ENCODE measurements around the gene STK16. TPM values are rescaled to one million over a fixed set of nuclear protein-coding genes. Genes with fewer than 3 reads are reported as not detected.

STK16 gene
- total and polyA plus RNA-seq, 2 experiments from 2014 or later: 15.8 to 28.5 TPM

DNA sequence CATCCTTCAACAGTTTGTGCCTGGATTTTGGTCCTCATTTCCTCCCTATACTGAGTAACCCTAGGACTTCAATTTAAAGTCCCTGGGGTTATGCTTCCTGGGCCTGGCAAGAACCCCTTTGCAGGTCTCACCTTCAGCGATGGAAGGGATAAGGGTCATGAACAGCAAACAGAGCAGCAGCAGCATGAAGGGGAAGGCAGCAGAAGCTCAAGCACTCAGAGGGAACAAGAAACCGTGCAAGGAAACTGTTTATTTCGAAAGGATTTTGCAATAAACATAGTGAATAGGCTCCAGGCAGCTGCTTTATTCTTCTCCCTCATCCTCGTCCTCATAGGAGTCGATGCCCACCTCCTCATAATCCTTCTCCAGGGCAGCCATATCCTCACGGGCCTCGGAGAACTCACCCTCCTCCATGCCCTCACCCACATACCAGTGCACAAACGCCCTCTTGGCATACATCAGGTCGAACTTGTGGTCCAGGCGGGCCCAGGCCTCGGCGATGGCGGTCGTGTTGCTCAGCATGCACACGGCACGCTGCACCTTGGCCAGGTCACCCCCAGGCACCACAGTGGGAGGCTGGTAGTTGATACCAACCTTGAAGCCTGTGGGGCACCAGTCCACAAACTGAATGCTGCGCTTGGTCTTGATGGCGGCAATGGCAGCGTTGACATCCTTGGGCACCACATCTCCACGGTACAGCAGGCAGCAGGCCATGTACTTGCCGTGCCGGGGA, 4.9 kb downstream of the STK16 start:
- Histone ChIP-seq H3K4me1 (ENCODE audit: low read depth) (peaks cover 18% of the 10 kb centered on the region), H3K27ac (no peak overlapping the region), H3K4me3 (no peak overlapping the region), H3K27me3 (peaks cover 41% of the 10 kb centered on the region), H3K36me3 (no peaks in the 10 kb centered on the region), H3K9me3 (ENCODE audit: low read depth) (no peaks in the 10 kb centered on the region)
- TF ChIP-seq, protein P1, sequence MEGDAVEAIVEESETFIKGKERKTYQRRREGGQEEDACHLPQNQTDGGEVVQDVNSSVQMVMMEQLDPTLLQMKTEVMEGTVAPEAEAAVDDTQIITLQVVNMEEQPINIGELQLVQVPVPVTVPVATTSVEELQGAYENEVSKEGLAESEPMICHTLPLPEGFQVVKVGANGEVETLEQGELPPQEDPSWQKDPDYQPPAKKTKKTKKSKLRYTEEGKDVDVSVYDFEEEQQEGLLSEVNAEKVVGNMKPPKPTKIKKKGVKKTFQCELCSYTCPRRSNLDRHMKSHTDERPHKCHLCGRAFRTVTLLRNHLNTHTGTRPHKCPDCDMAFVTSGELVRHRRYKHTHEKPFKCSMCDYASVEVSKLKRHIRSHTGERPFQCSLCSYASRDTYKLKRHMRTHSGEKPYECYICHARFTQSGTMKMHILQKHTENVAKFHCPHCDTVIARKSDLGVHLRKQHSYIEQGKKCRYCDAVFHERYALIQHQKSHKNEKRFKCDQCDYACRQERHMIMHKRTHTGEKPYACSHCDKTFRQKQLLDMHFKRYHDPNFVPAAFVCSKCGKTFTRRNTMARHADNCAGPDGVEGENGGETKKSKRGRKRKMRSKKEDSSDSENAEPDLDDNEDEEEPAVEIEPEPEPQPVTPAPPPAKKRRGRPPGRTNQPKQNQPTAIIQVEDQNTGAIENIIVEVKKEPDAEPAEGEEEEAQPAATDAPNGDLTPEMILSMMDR (IDR thresholded peaks at IDR 0.05; ENCODE audit: low read depth, low read length): no peak
- DNase-seq (ENCODE audit: low read depth in 1 of 2, low spot score in 1 of 2): no peak

- H3K27me3 ChIP-seq: peaks cover 55% of the 10 kb centered on the region
- H3K4me1 ChIP-seq (ENCODE audit: low read depth): peaks cover 12% of the 10 kb centered on the region
- TF ChIP-seq, protein P1 (IDR thresholded peaks at IDR 0.05; ENCODE audit: low read depth, low read length): no peak
- no peaks in the 10 kb centered on the region for H3K9me3 ChIP-seq (ENCODE audit: low read depth)
- DNase-seq (ENCODE audit: low read depth in 1 of 2, low spot score in 1 of 2): no peak
- no peak overlapping the region for H3K27ac ChIP-seq
- H3K36me3 ChIP-seq: no peaks in the 10 kb centered on the region
- no peak overlapping the region for H3K4me3 ChIP-seq
Observed at GRCh38 chr2:219251656-219252055, 6.4 kb downstream of the STK16 start.

DNA sequence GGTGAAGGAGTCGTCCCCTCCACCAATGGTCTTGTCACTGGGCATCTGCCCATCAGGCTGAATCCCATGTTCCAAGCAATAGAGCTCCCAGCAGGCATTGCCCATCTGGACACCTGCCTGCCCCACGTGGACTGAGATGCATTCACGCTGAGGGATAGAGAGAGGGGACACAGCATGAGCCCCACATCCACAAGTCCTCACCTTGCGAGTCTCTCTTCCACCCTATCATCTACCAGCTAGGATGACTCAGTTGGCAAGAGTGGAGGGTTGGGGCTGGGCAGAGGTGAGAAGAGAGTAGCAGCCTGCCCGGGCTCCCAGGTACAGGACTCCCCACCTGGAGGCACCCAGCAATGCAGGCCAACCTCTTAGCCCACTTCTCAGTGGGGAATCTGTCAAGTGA, 6.8 kb downstream of the STK16 start:
- Histone ChIP-seq H3K4me3 (no peak overlapping the region), H3K36me3 (no peaks in the 10 kb centered on the region), H3K4me1 (ENCODE audit: low read depth) (peaks cover 12% of the 10 kb centered on the region), H3K9me3 (ENCODE audit: low read depth) (no peaks in the 10 kb centered on the region), H3K27ac (no peak overlapping the region), H3K27me3 (peaks cover 59% of the 10 kb centered on the region)
- no peak for DNase-seq (ENCODE audit: low read depth in 1 of 2, low spot score in 1 of 2)
- TF ChIP-seq, protein P1 (IDR thresholded peaks at IDR 0.05; ENCODE audit: low read depth, low read length): no peak

GRCh38 chr2:219252570-219252899, 7.3 kb downstream of the STK16 start:
- Histone ChIP-seq H3K4me3 (no peak overlapping the region), H3K4me1 (ENCODE audit: low read depth) (peaks cover 12% of the 10 kb centered on the region), H3K27me3 (peaks cover 64% of the 10 kb centered on the region), H3K36me3 (no peaks in the 10 kb centered on the region), H3K27ac (no peak overlapping the region), H3K9me3 (ENCODE audit: low read depth) (no peaks in the 10 kb centered on the region)
- no peak for DNase-seq (ENCODE audit: low read depth in 1 of 2, low spot score in 1 of 2)
- TF ChIP-seq, protein P1 (IDR thresholded peaks at IDR 0.05; ENCODE audit: low read depth, low read length): no peak

DNA sequence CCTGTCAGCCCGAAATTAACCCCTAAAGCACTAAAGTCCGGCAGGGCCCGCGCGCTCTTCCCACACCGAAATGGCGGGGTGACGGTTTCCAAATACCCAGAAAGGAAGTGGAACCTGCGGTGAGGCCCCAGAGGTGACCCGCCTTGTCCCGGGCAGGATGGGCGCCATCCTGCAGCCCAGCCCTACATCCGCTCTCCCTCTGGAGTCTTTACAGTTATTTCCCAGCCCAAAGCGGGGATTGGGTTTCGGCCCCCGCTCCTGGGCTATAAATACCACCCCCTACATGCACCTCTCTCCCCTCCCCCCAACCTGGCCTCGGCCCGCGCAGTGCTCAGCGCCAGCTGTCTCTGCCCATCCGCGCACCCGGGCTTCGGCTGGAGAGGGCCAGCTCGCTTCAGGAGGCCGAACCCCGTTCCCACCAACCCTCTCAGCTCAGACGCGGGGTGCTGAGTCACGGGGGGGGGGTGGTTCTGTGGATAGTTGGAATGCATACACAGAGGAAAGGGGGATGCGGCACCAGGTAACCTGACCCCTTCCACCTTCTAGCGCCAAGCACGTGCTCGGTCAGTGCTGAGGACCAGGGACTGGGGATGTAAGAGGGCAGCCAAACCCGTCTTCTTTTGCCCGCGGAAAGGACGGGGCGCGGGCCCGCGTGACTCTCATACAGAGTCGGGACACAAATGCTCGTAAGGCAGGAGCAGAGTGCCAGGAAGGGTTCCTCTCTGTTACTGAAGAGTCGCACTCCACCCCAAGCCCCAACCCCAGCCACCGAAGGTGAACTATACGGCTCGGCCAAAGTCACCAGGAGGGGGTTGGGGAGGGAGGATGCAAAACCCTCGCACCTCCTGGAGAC, 7.8 kb downstream of the STK16 start, which contains the start of gene TUBA4B:
Gene TUBA4B (plus strand): TSS at position 344 of the 853 bp plus-strand sequence. CDS start 165 bp downstream, at position 509.
- Histone ChIP-seq H3K27me3 (peaks cover 69% of the 10 kb centered on the region), H3K4me3 (peak within 1 kb of the TSS; percentile 33), H3K9me3 (ENCODE audit: low read depth) (no peaks in the 10 kb centered on the region), H3K27ac (no peak within 1 kb of the TSS), H3K36me3 (no peaks in the 10 kb centered on the region), H3K4me1 (ENCODE audit: low read depth) (peaks cover 12% of the 10 kb centered on the region)
- TF ChIP-seq, protein P1 (IDR thresholded peaks at IDR 0.05; ENCODE audit: low read depth, low read length): no peak
- no peak for DNase-seq (ENCODE audit: low read depth in 1 of 2, low spot score in 1 of 2)
